LNCAP (cell line): Measurements from ENCODE around the gene SNED1.

Experiments
- TF ChIP-seq, protein P1 (sequence below): fragments of 450-650 bp; IDR thresholded peaks from 2 replicates; pipeline ENCODE4 v1.5.1; 2017; ENCODE audit warnings: mild to moderate bottlenecking

The SNED1 gene

DNA sequence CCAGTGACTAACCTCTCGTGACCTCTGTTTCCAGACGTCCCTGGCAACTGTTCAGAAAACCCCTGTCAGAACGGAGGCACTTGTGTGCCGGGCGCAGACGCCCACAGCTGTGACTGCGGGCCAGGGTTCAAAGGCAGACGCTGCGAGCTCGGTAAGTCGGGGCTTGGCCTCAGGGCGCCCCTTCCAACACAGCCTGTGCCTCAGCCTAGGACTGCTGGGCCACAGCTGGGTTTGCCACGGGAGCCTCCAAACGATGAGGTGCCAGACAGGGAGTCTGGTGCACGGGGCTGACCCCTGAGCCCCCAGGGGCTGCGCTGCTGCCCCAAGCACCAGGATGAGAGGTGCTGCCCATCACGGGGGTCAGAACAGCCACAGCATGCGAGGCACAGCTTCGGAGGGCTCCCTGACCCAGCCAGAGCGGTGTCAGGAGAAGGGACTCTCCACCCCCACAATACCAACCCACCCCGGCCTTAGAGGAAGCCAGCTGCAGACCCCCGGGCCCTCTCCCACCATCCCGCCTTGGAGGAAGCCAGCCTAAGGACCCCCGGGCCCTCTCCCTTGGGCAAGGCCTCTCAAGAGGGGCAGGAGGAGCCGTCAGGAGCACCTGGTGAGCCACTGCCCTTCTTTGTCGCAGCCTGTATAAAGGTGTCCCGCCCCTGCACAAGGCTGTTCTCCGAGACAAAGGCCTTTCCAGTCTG is 83.4 kb downstream of the SNED1 start:
- TF ChIP-seq, protein P1, sequence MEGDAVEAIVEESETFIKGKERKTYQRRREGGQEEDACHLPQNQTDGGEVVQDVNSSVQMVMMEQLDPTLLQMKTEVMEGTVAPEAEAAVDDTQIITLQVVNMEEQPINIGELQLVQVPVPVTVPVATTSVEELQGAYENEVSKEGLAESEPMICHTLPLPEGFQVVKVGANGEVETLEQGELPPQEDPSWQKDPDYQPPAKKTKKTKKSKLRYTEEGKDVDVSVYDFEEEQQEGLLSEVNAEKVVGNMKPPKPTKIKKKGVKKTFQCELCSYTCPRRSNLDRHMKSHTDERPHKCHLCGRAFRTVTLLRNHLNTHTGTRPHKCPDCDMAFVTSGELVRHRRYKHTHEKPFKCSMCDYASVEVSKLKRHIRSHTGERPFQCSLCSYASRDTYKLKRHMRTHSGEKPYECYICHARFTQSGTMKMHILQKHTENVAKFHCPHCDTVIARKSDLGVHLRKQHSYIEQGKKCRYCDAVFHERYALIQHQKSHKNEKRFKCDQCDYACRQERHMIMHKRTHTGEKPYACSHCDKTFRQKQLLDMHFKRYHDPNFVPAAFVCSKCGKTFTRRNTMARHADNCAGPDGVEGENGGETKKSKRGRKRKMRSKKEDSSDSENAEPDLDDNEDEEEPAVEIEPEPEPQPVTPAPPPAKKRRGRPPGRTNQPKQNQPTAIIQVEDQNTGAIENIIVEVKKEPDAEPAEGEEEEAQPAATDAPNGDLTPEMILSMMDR, result no peak

DNA sequence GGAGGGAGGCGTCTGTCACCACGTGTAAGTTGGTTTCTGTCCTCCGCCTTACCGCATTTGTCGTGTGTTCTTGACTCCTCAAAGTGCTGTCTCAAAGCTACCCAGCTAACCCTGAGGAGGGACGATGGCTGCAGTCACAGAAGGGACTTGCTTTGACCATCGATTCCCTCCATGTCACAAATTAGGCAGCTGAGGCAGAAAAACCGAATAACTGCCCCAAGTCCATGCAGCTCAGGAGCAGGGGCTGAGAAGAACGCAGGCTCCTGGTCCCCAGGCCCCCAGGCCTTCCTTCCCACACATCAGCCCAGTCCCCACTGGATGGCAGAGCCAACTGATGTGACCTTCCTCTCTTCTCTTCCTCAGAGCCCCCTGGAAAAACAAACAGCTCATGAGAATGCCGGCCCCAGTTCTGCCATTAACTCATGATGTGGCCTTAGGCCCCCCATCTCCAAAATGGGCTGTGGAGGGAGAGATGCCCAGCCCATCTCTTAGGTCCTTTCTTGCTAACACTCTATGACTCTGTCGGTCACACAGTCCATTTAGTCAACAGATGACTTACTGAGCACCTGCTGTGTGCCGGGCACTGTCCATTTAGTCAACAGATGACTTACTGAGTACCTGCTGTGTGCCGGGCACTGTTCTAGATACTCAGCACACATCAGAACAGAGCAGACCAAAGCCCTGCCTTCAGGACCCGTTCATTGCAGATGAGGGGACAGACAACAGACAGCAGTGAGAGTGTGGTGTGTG is 84.1 kb downstream of the SNED1 start:
- TF ChIP-seq, protein P1, result no peak

DNA sequence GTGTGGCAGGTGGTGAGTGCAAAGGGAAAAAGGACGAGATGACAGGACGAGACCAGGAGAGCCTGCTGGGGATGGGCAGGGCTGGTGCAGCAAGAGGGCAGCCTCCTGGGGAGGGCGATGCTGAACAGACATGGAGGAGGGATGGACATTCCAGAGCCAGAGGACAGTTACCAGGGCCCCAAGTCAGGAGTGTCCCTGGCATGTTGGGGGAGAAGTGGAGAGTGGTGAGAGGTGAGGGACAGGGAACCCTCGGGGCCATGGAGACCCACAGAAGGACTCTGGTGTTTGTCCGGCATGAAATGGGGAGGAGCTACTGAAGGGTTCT is 84.6 kb downstream of the SNED1 start:
- TF ChIP-seq, protein P1, result no peak

DNA sequence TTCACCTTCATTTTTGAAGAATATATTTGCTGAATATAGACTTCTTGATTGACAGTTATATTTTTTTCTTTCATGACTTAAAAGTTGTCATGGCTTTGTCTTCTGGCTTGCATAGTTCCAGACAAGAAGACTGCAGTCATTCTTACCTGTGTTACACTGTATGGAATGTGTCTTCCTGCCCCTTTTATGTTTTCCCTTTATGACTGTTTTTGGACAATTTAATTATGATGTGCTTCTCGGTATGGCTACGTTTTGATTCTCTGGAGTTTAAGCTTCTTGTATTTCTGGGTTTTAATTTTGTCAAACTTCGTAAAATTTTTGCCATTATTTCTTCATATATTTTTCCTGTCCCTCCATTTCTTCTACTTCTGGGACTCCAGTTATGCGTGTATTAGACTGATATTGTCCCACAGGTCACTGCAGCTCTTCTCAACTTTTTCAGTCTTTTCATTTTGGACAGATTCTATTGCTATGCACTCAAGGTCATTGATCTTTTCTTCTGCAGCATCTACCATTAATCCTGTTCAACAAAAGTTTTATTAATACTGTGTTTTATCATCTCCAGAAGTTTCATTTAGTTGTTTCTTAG is 86.5 kb downstream of the SNED1 start:
- TF ChIP-seq, protein P1, result no peak

DNA sequence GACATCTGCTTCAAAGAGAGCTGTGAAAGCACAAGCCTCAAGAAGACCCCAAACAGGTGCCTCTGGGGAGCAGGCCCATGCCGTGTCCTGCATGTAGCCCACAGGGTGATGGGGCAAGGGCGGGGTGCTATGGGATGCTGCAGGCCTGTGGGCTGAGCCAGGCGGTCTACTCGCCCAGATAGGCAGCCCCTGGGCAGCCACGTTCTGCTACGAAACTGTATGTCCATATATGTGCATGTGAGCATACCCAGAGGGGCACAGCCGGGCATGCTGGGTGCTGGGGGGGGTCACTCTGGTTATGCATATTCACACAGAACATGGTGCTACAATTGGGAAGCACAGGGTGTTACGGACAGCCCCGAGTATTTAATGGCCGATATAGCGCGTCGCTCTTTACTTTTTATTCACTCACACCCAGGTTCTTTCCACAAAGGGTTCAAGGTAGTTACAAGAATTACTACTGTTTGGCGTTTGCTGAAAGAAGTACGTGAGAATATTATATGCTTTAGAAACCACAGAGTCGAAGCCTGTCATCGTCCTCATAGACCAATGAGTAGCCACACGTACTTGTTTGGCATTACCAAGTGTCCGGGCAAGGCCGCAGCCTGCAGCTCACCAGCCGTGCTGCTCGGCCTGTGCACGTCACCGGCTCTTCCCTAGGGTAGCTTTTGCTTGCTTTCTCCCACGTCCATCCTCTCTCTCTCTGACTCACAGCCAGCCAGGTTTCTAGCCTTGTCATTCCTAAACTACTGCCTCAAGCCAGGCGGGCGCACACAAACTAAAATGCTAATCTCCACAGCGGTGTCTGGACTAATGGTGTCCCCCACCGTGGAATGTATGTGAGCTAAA is 89.2 kb downstream of the SNED1 start:
- TF ChIP-seq, protein P1, result no peak

DNA sequence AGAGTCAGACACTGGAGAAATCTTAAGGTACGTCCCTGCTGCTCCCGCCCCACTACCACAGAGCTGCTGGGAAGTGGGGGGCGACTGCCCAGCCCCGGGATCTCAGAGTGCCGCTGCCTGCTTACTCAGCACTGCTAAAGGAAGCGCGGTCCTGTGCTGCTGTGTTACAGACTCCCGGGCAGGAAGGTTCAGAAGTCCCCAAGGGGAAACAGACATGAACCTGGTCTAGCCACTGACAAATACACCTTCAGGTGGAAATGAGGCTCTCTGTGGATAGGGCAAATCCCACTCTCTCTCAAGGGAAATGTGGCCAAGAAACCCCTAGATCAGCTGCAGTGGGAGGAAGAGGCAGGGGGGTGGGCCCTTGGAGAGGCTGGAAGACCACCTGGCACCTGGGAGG is 90.0 kb downstream of the SNED1 start:
- TF ChIP-seq, protein P1, result no peak
